ELF-1 (cell line): ENCODE data around the gene KLHL13.
"Not testable (repeated sequence)": the region's sequence is repeated elsewhere in the genome, so short reads cannot be mapped to it uniquely, and the experiment has no call there.

Source experiments
- DNase-seq: peaks from one replicate; pipeline ENCODE4 v3.0.0-alpha.2; 2016; ENCODE audit warnings: low read depth, low spot score

Gene KLHL13

GRCh38 chrX:118066867-118067515 lies 49.6 kb downstream of the KLHL13 start:
- DNase-seq = no peak

- no peak for DNase-seq
These were observed 53.6 kb downstream of the KLHL13 start for GRCh38 chrX:118062817-118063615.

- no peak for DNase-seq
These were observed 54.4 kb downstream of the KLHL13 start for GRCh38 chrX:118062048-118062789.

DNA sequence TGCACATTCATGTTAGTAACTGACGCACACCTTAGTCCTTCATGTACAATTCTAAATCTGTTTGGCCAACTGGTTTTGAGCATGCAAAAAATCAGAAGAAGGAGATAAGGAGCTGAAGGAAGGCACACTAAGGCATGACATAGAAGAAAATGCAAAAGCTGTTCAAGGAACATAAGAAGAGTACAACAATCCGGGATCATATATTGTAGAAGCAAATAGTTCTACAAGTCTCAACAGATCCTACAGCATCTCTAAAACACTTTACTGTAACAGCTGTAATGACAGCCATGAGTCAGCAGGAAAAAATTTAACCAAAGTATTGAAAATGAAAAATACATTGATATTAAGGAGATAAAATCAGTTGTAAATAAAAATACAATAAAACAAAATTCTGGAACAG lies 57.7 kb downstream of the KLHL13 start:
- no peak for DNase-seq

GRCh38 chrX:118056870-118057269 lies 59.7 kb downstream of the KLHL13 start:
- DNase-seq = no peak

- no peak for DNase-seq
These were observed 66.9 kb downstream of the KLHL13 start for GRCh38 chrX:118049713-118050112.

GRCh38 chrX:118047446-118048186 lies 69.0 kb downstream of the KLHL13 start:
- no peak for DNase-seq

DNA sequence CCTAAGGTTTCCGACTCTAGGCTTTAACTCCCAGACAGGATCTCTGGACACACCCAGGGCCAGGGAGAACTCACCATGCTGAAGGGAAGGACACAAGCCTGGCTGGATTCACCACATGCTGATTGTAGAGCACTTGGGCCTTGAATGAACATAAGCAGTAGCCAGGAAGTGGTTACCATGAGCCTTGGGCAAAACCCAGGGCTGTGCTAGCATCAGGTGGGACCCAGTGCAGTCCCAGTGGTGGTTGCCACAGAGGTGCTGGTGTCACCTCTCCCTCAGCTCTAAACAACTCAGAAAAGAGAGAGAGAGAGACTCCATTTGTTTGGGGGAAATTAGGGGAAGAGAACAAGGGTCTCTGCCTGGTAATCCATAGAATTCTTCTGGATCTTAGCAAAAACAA lies 77.0 kb downstream of the KLHL13 start:
- no peak for DNase-seq

- DNase-seq = no peak
These were observed 77.8 kb downstream of the KLHL13 start for GRCh38 chrX:118038614-118039365.

GRCh38 chrX:118026631-118027030 lies 90.0 kb downstream of the KLHL13 start:
- DNase-seq = no peak

DNA sequence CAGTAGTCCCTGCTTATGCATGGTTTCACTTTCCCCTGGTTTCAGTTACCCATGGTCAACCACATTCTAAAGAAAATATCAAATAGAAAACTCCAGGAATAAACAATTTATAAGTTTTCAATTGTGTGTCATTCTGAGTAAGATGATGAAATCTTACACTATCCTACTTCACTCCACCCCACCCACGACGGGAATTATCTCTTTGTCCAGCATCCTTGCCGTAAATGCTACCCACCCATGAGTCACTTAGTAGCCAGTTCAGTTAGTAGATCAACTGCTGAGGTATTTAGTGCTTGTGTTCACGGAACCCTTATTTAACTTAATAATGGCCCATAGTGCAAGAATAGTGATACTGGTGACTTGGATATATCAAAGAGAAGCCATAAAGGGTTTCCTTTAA lies 91.4 kb downstream of the KLHL13 start:
- DNase-seq = no peak

- DNase-seq = no peak
These were observed 92.1 kb downstream of the KLHL13 start for GRCh38 chrX:118024482-118024881.

GRCh38 chrX:118022753-118023152 lies 93.9 kb downstream of the KLHL13 start:
- no peak for DNase-seq

DNA sequence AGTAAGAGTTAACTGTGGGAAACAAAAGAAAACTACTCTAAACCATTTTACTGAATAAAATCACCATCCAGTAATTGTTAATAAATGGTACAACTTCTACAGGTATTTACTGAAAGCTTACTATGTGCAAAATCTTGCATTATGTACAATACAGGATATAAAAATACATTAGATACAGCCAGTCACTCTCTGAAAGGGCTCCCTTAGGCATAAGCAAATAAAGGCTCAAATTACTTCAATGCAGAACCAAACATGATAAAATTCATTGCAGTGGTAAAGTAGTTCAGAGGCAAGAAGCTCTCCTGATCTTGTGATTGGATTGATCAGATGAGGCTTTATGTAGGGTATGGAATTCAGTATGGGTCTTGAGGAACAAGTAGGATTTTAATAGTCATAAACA lies 100.2 kb downstream of the KLHL13 start:
- DNase-seq = no peak

DNA sequence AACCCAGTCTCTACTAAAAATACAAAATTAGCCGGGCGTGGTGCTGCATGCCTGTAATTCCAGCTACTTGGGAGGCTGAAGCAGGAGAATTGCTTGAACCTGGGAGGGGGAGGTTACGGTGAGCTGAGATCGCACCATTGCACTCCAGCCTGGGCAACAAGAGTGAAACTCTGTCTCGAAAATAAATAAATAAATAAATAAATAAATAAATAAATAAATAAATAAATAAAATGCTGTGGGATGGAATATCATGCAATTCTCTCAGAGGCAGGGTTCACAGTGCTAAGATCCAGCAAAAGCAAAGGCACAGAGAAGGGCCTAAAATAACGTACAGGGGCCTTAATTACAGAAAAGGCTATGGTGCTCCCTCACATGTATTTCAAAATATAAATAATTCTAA lies 114.2 kb downstream of the KLHL13 start:
- not testable (repeated sequence) for DNase-seq

- no peak for DNase-seq
These were observed 116.1 kb downstream of the KLHL13 start for GRCh38 chrX:118000518-118000917.

- DNase-seq = no peak
These were observed 118.4 kb downstream of the KLHL13 start for GRCh38 chrX:117998171-117998570.

DNA sequence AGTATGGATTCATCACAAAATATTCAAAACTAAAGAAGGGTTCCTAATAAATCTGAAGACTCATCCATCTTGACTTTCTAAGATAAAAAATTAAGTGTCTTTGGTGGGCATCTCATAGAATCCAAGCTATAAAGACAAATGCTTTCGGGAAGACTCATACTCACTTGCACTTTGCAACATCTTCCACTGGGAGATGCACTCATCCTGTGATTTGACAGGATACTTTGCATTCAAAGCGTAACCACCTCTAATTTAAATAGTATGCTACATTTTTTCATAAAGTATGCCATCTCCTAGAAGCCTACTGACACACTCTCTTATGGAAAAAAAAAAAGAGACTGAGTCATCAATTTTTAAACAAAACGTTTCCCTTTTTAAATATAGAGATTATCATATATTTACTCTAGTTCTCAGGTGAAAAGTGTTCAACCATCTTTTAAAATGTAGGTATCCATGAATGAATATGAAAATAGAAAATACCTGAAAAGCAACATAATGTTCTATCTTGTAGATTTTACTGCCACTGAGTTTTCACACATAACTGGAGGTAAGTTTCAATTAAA lies 119.6 kb downstream of the KLHL13 start:
- DNase-seq = no peak

- no peak for DNase-seq
These were observed 120.2 kb downstream of the KLHL13 start for GRCh38 chrX:117996408-117996807.

- no peak for DNase-seq
These were observed 121.2 kb downstream of the KLHL13 start for GRCh38 chrX:117995378-117995777.

GRCh38 chrX:117992192-117992723 lies 124.4 kb downstream of the KLHL13 start:
- DNase-seq = no peak
